Tibial nerve (tissue), 4 donors: ENCODE measurements around the gene SLC38A9.

Source experiments
- EP300 ChIP-seq, 2 donors: sonication (generic); formaldehyde crosslinking; IDR thresholded peaks; one replicate each; pipeline ENCODE4 v1.6.1; 2017; ENCODE audit warnings: antibody characterized with exemption in 2 of 2, mild to moderate bottlenecking in 1 of 2
- POLR2A ChIP-seq, 2 donors: fragments of 450-650 bp; IDR thresholded peaks; one replicate each; pipeline ENCODE4 v1.6.1; 2017; ENCODE audit warnings: antibody characterized with exemption in 2 of 2, mild to moderate bottlenecking in 2 of 2, moderate library complexity in 2 of 2
- TF ChIP-seq, protein P1 (sequence below), 5 experiments: fragments of 200-600 bp in 3 of 5; fragments of 450-650 bp in 2 of 5; sonication (generic) in 3 of 5; IDR thresholded peaks; one replicate each; pipeline ENCODE4 v1.5.1; 2016 to 2019; ENCODE audit warnings: antibody characterized with exemption in 5 of 5, mild to moderate bottlenecking in 3 of 5, moderate library complexity in 2 of 5

DNA sequence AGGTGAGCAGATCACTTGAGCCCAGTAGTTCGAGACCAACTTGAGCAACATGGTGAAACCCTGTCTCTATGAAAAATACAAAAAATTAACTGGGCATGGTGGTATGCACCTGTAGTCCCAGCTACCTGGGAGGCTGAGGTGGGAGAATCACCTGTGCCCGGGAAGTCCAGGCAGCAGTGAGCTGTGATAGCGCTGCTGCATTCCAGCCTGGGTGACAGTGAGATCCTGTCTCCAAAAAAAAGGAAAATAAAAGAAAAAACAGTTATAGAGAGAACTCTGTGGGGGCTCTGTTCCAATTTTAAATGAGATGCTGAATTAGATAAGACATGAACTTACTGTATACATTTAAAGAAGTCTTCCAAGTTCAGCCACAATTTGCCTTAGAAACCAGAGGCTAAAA, 44.2 kb downstream of the SLC38A9 start:
- TF ChIP-seq EP300 (IDR thresholded peaks at IDR 0.05) (no peak), POLR2A (IDR thresholded peaks at IDR 0.05) (no peak)
- TF ChIP-seq, protein P1, sequence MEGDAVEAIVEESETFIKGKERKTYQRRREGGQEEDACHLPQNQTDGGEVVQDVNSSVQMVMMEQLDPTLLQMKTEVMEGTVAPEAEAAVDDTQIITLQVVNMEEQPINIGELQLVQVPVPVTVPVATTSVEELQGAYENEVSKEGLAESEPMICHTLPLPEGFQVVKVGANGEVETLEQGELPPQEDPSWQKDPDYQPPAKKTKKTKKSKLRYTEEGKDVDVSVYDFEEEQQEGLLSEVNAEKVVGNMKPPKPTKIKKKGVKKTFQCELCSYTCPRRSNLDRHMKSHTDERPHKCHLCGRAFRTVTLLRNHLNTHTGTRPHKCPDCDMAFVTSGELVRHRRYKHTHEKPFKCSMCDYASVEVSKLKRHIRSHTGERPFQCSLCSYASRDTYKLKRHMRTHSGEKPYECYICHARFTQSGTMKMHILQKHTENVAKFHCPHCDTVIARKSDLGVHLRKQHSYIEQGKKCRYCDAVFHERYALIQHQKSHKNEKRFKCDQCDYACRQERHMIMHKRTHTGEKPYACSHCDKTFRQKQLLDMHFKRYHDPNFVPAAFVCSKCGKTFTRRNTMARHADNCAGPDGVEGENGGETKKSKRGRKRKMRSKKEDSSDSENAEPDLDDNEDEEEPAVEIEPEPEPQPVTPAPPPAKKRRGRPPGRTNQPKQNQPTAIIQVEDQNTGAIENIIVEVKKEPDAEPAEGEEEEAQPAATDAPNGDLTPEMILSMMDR (IDR thresholded peaks at IDR 0.05) = no peak
